SH-SY5Y (cell line): Measurements from ENCODE around the gene PRR16.

Experiments
- GATA2 ChIP-seq: IDR thresholded peaks from 2 replicates; pipeline ENCODE4 v1.6.1; 2011; ENCODE audit warnings: mild to moderate bottlenecking, low read depth, low read length
- GATA3 ChIP-seq: IDR thresholded peaks from 2 replicates; pipeline ENCODE4 v1.6.1; 2011; ENCODE audit warnings: low read depth, mild to moderate bottlenecking, low read length, moderate library complexity

DNA sequence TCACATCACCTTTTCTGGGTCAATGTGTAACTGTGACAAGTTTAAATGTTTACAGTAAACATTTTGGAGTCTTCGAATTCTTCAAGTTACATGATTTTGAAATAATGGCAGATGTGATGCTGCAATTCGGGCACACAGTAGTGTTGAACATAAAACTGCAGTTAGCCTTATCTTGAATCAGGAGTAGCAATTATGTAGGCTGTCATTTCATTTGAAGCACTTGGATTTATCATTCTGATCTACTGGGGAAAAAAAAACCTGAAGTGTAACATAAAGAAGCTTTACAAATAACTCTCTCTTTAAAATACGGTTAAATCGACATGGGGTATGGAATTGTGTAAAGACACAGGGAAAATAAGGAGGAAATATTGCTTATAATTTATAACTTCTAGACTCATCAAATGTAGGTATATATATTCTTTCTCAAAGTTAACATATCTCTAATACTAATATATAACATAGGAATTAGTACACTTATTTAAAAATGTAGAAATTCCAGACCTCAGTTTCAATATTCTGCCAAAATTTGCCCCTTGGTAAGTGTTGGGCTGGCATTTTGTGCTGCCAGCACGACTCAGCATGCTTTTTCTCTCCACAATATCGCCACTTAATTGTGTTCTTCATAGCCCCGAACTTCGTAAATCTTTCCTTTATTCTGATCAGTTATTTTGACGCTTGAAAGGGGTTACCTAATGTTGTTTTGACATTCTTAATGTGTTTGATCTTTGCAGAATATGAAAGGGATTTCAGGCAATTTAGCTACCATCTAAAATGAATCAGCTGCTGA lies 226.7 kb downstream of the PRR16 start:
- peak; percentile 63; the same call in 1 of the 2 replicates for TF ChIP-seq GATA2
- TF ChIP-seq GATA3: peak; percentile 78
